Measurements from ENCODE around the gene ANO2.

ANO2 gene

GRCh38 chr12:5560265-5560664 lies 384.8 kb downstream of the ANO2 start:
- H3K4me3 ChIP-seq (ENCODE audit: low read depth, low read length): no peak overlapping the region
- TF ChIP-seq, protein P1, sequence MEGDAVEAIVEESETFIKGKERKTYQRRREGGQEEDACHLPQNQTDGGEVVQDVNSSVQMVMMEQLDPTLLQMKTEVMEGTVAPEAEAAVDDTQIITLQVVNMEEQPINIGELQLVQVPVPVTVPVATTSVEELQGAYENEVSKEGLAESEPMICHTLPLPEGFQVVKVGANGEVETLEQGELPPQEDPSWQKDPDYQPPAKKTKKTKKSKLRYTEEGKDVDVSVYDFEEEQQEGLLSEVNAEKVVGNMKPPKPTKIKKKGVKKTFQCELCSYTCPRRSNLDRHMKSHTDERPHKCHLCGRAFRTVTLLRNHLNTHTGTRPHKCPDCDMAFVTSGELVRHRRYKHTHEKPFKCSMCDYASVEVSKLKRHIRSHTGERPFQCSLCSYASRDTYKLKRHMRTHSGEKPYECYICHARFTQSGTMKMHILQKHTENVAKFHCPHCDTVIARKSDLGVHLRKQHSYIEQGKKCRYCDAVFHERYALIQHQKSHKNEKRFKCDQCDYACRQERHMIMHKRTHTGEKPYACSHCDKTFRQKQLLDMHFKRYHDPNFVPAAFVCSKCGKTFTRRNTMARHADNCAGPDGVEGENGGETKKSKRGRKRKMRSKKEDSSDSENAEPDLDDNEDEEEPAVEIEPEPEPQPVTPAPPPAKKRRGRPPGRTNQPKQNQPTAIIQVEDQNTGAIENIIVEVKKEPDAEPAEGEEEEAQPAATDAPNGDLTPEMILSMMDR (IDR thresholded peaks at IDR 0.05; ENCODE audit: low read depth, low read length): no peak

DNA sequence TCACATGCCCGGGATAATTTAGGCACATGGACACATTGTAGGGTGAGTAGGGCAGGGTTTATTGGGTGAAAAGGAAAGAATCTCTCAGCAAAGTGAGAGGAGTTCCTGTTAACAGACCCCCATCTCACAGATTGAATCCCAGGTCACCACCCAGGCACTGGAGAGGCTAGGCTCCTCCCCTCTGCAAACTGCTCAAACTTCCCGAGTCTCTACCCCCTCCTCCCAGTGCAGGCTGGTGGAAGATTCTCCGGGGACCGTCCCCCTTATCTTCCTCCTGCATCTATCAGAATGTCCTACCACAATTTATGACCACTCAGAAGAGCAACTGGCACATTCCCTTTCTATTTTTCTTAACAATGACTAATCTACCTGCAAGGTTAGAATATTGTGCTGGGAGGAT lies 387.2 kb downstream of the ANO2 start:
- TF ChIP-seq, protein P1 (IDR thresholded peaks at IDR 0.05; ENCODE audit: low read depth, low read length): no peak
- H3K4me3 ChIP-seq (ENCODE audit: low read depth, low read length): no peak overlapping the region

GRCh38 chr12:5556946-5557673 lies 387.9 kb downstream of the ANO2 start:
- TF ChIP-seq, protein P1 (IDR thresholded peaks at IDR 0.05; ENCODE audit: low read depth, low read length): no peak
- H3K4me3 ChIP-seq (ENCODE audit: low read depth, low read length): no peak overlapping the region

DNA sequence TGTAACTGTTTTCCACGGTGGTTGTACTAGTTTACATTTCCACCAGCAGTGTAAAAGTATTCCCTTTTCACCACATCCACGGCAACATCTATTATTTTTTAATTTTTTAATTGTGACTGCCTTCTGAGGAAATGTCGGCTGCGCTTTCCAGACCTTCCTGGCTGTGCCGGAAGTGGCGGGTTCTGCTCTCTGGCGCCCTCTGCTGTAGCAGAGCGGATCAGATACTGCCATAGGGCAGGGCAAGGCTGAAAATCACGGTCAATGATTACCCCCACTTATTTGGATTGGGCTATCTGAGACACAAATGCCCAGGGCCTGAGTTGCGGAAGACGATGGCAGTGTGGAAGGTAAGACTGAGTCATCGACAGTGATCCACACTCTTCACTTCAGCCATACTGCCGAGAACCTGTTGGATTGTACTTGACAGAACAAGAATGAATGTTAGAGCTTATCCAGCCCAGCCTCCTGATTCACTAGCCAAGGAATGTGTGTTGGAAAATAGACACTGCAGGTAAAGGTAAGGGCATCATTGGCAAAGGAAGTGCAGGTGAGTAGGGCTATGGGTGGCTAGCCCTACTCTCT lies 388.9 kb downstream of the ANO2 start:
- TF ChIP-seq, protein P1 (IDR thresholded peaks at IDR 0.05; ENCODE audit: low read depth, low read length): peak; percentile 42
- H3K4me3 ChIP-seq (ENCODE audit: low read depth, low read length): no peak overlapping the region

GRCh38 chr12:5554711-5555110 lies 390.3 kb downstream of the ANO2 start:
- TF ChIP-seq, protein P1 (IDR thresholded peaks at IDR 0.05; ENCODE audit: low read depth, low read length): no peak
- no peak overlapping the region for H3K4me3 ChIP-seq (ENCODE audit: low read depth, low read length)

- TF ChIP-seq, protein P1 (IDR thresholded peaks at IDR 0.05; ENCODE audit: low read depth, low read length): no peak
- H3K4me3 ChIP-seq (ENCODE audit: low read depth, low read length): no peak overlapping the region
Observed at GRCh38 chr12:5549011-5549410, 396.0 kb downstream of the ANO2 start.

DNA sequence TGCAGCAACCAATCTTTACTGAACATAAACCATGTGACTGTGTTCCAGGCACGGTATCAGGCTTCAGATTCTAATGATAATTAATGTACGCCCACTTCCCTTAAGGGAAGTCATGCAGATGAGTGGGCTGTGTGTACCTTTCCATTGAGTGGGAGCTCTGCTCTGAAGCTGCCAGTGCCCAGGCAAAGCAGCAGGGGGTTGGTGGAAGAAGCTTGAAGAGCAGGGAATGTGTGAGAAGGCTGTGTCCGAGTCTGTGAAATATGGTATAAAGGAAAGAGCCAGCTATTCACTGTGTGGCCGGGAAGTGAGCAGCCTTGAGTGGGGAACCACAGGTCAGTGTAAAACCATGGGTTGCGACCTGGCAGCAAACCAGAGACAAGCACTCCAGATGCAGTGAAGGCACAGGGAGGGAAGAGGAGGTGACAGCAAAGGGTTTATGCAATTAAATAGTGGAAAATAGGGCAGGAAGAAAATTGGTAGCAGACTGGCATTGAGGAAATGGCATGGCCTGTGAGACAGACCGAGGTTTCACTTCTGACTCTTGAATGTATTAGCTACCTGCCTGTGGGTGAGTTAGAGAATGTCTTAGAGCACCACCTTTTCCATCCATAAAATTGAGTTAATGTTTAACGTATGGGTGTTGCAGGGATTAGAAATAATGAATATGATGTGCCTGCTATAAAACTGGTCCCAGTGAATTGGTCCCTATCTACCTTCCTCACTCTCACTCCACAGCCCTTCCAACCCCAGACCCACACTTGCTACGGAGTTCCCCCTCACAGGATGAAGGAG lies 396.7 kb downstream of the ANO2 start:
- no peak overlapping the region for H3K4me3 ChIP-seq (ENCODE audit: low read depth, low read length)
- TF ChIP-seq, protein P1 (IDR thresholded peaks at IDR 0.05; ENCODE audit: low read depth, low read length): no peak
